Posterior cingulate gyrus (tissue), 11 donors: ENCODE data around the gene SAXO1.

Source experiments
- DNase-seq, 10 donors: peaks; one replicate each; pipeline versions ENCODE4 v3.0.0 to v3.0.0-alpha.2; 2020 to 2021; ENCODE audit warnings: mixed read lengths in 3 of 10
- intact Hi-C: fragments of 100-400 bp; cut with DNase I; formaldehyde crosslinking; loops from one replicate; pipeline ENCODE4 v1.15.1; 2023

SAXO1 gene

DNA sequence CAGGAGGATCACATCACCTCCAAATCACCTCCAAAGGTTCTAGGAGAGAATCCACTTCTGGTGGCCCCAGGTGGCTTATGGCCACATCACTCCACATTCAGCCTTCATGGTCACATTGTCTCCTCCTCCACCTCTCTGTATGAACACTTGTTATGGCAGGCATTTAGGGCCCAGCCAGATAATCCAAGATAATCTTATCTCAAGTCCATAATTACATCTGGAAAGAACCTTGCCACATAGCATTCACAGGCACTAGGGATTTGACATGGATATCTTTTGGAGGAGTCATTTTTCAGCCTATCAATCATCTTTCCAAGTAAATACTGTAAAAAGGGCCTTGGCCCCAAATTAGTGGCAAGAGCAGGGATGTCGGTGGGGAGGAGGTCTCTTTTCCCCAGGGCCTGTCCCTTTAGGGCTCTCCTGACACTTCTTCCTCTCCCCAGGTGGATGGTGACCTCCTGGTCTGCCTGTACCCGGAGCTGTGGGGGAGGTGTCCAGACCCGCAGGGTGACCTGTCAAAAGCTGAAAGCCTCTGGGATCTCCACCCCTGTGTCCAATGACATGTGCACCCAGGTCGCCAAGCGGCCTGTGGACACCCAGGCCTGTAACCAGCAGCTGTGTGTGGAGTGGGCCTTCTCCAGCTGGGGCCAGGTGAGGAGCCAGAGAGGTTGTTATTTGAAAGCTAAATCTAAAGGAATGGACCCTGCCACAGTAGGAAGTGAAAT lies 140.9 kb downstream of the SAXO1 start:
- intact Hi-C loops: no loop called here
- DNase-seq: no peak

DNA sequence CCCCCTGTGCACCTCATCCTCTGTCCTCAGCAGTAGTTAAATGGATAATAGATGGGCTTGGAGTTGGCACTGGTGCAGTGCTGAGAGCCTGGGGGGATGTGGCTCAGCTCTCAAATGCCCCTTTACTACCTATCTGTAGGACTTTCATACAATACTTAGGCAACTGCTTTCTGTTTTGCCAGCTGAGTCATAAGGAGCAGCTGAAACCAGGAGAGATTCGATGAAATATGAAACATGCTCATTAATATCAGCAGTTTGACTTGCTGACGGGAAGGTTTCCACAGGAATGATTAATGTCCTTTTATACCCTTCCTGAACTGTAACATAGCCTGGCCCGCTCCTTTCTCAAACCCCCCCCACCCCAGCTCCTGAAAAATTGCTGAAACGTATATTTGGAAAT lies 142.6 kb downstream of the SAXO1 start:
- intact Hi-C loops: no loop called here
- DNase-seq: no peak

- intact Hi-C loops: no loop called here
- peak in 1 of 10 donors; percentile 65 for DNase-seq
Observed at GRCh38 chr9:18889550-18889949, 143.5 kb downstream of the SAXO1 start.

DNA sequence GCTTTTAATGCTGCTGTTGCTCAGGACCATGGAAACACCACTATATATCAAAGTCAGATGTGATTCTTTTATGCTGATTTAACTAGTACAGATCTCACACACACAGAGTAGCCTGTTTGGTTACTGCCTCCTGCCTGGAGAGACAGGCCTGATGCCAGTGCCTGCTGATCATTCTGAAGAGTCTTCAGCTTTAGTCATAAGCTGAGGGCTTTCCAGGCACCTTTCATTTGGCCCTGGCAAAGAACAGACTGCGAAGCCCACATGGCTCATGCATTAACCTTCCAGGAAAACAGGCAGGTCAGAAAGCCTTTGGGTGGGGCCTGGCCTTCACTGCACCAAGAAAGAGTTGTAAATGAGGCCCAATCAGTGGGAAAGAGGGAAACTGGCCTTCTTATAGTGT lies 144.7 kb downstream of the SAXO1 start:
- intact Hi-C loops: no loop called here
- DNase-seq: no peak

DNA sequence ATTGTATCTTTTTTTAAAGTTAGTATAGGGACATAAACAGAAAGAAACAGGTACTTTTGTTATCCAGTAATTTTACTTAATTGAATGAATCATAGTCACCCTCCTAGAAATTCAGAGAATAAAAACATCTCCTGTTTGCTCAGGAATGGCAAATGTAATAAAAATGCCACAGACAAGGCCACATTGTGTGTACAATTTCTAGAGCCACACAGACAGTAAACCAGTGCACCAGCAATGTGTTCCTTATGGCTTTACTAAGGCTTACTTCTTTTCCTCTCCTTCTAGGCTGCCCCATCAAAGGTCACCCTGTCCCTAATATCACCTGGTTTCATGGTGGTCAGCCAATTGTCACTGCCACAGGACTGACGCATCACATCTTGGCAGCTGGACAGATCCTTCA lies 145.5 kb downstream of the SAXO1 start:
- intact Hi-C loops: no loop called here
- no peak for DNase-seq

- intact Hi-C loops: no loop called here
- DNase-seq: no peak
Observed at GRCh38 chr9:18881758-18882157, 151.3 kb downstream of the SAXO1 start.

- intact Hi-C loops: no loop called here
- no peak for DNase-seq
Observed at GRCh38 chr9:18877984-18878383, 155.0 kb downstream of the SAXO1 start.
